Left cardiac atrium (tissue), 4 donors: ENCODE data around the gene PPY. TPM values are rescaled to one million over a fixed set of nuclear protein-coding genes. Genes with fewer than 3 reads are reported as not detected.
"Not testable (repeated sequence)": the region's sequence is repeated elsewhere in the genome, so short reads cannot be mapped to it uniquely, and the experiment has no call there.

Experiments
- ATAC-seq, 2 donors: fragments of 200-7000 bp; cut with Tn5 transposase; one replicate each; pipeline ENCODE4 v1.9.1; 2020; ENCODE audit warnings: mild to moderate bottlenecking in 2 of 2, moderate library complexity in 2 of 2
- DNase-seq: peaks from one replicate; pipeline ENCODE4 v3.0.0-alpha.2; 2020
- intact Hi-C, 2 donors: fragments of 100-400 bp; cut with DNase I; formaldehyde crosslinking; loops; one replicate each; pipeline versions ENCODE4 v1.14.1 to v1.15.1; 2022 to 2023
- total RNA-seq, 2 donors: library from RNA; stranded (reverse); fragmentation: NEBNext Ultra II Directional; extraction: Animal tissue kit (Norgen Biotek cat#: 25700); gene quantifications; one replicate each; pipeline ENCODE4 v1.2.1, GENCODE V29; 2021
- donor health status: DM: no; HTN: yes; CAD: no.
- donor health status: DM: no; HTN: yes; CAD: no; lungs with severe emphysema.
- donor health status: DM: yes; HTN: yes; CAD: no.
- donor health status: Dilated cardiomyopathy.

The PPY gene
- total RNA-seq, 2 donors from 2014 or later, result not detected

DNA sequence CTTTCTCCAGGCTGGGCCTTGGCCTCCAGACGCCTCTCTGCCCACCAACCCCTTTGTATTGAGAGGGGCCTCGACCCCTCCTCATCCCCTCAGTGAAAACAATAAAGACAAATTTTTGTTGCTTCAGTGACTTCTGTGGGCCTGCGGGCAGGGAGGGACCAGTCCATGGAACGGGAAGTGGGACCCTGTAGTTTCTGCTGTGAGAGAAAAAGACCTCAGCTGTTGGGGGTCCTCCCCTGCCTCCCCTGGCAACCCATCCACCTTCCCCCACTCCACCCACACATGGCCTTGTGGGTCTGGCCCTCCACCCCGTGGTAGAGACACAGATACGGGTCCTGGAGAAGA is 3.5 kb downstream of the PPY start:
- intact Hi-C loops, result no loop called here
- DNase-seq (no peak), ATAC-seq (no peak)

DNA sequence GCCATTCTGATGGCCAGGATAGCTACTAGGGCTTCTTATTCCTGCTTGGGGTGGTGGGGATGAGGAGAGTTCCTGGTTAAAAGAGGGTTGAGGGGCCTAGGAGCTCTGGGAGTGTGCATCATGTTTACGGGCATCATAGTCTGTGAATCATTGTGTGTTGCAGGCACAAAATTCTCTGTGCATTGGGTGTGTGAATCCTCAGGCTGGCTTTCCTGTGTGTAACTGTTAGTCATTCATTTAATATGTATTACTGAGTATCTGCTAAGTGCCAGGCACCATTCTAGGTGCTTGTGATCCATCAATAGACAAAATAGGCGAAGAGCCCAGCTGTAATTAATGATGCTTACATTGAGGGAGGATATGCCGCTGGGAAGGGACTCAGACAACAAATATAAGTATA is 5.8 kb downstream of the PPY start:
- ATAC-seq, result no peak
- intact Hi-C loops, result no loop called here
- DNase-seq, result no peak

DNA sequence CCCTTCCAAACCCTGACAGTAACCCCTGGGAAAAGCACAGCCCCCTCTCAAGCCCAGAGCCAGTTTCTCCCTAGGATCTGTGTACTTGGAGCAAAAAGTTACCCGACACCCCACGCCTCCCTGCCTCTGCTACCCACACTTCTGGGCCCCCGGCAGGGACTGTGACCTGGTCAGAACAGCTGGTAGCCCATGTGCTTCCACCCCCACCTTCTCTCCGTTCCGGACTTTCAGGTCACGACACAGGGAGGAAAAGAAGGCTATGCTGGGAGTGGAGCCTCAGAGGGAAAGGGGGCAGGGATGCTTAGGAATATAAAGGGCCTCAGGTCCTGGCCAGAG is 6.4 kb downstream of the PPY start:
- DNase-seq, result no peak
- ATAC-seq, result no peak
- intact Hi-C loops, result no loop called here

DNA sequence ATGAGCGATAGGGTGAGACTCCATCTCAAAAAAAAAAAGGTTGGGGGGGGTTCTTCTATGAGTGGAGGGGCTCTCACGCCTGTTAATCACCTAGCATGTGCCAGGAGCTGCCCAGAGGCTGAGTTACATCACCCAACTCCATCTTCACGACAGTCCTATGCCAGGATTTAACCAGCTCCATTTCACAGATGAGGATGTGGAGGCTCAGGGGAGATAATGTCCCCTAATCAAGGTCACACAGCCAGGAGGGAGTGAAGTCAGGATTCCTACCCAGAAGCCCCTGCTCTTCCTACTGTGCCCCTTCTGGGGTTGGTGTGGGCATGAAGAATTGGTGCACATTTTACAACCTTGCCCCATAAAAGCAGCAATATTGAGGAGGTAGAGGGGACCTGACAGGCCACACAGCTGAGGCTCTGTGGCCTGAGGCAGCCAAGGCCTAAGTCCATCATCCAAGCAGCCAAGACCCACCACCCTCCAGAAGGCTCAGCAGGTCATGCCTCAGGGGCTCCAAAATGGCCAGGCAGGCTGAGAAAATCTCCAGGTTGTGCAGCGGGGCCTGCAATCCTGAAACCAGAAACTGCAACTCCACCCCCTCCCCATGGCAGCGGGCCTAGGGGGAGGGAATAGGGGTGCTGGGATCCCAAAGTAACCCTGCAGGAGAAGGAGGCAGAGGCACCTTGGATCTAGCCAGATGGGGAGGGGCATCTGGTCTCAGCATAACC is 6.9 kb downstream of the PPY start:
- no peak for ATAC-seq
- DNase-seq, result no peak
- intact Hi-C loops, result no loop called here

DNA sequence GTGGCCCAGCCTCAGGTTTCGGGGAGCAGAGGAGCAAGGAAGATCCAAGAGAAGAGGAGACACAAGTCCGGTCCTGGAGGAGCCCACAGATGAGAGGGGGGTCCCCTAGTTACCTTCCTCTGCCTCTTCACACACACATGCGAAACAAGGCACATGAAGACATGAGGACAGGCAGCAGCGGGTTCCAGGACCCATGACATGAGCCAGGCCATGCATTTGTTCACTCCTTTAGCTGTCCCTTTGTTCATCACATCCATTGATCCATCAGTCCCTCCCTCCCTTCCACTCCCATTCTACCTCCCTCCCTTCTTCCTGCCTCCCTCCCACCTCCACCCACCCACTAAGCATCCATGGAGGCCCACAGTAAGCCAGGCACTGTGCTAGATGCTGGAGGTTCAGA is 9.4 kb downstream of the PPY start:
- no peak for ATAC-seq
- no peak for DNase-seq
- intact Hi-C loops, result no loop called here

DNA sequence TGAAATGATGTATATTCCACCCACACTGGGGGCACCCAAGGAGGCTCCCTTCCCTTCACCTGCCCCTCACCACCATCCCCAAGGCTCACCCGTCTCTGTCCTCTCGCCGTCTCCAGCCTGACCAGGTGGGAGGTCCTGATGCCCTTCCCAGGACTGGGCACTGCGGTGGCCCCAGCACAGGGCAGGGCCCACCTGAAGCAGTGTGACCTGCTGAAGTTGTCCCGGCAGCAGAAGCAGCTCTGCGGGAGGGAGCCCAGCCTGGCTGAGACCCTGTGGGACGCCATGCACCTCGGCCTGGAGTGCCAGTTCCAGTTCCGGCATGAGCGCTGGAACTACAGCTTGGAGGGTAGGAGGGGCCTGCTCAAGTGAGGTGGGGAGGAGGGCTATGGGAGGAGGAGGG is 9.9 kb downstream of the PPY start:
- intact Hi-C loops, result no loop called here
- ATAC-seq (no peak), DNase-seq (no peak)

DNA sequence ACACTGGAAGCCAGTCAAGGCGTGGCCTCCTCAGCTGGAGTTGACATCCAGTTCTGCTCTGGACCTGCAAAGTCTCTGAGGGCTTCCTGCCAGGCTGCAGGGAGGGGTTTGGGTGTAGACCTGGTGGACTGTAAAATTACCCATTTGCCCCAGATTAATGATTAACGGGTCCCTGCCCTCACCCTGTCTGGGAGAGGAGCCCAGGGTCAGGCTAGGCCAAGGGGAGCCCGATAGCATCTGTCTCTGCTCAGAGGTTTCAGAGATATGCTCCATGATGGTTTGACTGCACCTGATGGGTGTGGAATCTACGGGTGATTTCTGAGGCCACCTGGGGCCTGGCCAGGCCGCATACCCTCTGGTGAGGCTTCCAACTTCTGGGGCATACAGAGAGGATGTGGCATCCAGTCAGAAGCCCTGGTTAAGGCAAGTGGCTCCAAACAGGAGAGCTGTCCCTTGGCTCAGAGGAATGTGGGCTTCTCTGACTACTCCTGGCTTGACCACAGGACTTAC is 11.2 kb downstream of the PPY start:
- ATAC-seq, result no peak
- DNase-seq, result no peak
- intact Hi-C loops, result no loop called here

DNA sequence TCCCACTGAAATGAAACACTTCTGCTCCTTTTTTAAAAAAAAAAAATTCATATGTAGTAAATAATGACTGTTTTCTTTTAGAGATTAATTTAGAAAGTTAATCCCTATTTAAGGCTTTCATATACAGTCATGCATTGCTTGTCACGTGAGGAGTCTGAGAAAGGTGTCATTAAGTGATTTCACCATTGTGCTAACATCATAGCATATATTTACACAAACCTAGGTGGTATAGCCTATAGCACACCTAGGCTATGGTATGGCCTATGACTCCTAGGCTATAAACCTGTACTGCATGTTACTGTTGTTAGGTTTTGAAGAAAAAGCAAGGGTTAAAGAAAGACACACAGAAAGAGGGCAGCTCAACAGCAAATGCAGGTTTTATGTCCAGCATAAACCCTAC is 13.7 kb downstream of the PPY start:
- ATAC-seq, result no peak
- intact Hi-C loops, result no loop called here
- DNase-seq, result no peak

DNA sequence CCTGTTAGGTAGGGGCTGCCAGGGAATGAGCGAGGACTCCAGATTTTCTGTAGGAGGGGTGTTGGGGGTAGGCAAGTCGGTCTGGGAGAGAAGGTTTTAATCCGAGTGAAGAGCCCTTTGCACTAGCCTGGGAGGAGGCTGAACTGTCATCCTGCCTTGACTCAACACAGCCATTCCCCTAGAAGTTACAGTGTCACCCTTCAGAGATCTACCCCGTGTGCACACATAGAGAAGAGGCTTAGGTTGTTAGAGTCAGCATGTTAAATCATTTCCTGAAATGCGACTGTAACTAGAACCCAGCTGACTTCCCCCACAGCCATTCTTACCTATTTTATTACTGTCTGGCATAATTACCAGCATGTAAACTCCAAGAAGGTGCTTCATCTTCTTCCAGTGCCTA is 14.3 kb downstream of the PPY start:
- intact Hi-C loops, ATAC-seq, DNase-seq: not testable (repeated sequence)

DNA sequence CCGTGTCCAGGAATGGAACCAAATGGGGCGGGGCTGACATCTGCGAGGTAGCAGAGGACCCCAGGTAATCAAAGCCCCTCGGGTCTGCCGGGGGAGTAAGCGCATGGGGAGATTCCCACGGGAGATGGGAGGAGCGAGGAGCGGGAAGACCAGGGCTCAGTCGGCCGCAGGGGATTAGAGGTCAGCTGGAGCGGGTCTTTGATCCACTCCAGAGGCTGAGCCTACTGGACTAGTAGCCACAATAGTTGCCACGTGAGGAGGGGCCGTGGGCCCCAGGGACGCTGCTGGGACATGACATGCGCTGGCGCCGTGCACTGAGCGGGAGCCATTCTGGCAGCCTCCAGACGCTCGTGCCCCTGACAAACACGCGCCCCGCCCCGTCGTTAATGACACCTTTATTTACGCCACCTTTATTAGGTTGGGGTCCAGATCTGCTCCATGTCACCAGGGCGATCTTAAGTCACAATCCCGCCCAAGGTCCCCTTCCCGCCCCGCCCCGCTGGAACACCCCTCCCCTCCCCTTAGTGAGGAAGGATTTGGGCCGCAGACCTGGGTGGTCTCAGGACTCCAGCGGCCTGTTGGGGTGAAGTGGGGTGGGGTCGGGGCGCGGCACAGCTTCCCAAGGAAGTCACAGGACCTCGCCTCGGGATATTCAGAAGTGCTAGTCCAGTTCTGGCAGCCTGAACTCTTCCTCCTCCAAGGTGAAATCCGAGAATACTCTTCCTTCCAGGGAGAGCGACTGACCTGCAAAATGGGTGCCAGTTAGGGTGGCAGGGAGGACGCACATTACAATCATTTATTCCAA is 15.0 kb downstream of the PPY start:
- DNase-seq (no peak), ATAC-seq (peak; percentile 44 to 57)
- intact Hi-C loops, result no loop called here

DNA sequence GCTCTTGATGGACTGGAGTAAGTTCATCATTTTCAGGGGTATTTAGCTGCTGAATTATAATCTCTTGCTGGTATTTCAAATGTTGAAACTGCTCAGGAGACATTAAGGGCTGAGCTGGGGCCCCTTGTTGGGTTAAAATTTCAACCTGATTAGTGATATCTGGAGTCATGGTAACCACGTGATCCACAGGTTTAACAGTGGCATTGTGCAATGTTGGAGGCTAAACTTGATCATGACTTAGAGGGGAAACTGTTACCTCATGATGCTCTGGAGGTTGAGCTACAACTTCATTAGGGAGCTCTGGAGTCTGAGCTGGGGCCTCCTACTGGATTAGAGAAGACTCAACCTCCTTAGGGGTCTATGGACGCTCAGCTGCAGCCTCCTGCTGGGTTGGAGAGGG is 17.7 kb downstream of the PPY start:
- DNase-seq (no peak), ATAC-seq (no peak)
- intact Hi-C loops, result no loop called here

DNA sequence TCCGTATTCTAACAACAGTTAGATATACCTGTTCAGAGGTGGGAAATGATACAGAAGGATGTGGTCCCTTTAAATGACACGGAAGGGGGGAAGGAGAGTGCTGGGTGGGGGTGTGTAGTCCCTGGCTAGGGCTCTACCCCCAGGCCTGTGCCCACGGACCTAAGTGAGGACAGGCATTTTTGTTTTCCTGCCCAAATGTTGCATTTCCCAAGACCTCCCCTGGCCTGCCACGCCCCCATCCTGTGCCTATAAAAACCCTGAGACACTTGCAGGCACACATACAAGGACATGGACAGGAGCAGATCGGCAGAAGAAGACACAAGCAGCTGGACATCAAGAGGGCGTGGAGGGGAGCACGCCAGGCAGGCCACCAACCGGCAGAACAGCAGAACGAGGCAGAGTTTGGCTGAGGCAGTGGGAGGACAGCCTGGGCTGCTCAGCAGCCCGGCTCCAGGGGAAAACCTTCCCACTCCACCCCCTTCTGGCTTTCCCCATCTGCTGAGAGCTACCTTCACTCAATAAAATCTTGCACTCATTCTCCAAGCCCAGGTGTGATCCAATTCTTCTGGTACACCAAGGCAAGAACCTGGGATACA is 21.7 kb downstream of the PPY start:
- intact Hi-C loops, result no loop called here
- DNase-seq (no peak), ATAC-seq (no peak)

DNA sequence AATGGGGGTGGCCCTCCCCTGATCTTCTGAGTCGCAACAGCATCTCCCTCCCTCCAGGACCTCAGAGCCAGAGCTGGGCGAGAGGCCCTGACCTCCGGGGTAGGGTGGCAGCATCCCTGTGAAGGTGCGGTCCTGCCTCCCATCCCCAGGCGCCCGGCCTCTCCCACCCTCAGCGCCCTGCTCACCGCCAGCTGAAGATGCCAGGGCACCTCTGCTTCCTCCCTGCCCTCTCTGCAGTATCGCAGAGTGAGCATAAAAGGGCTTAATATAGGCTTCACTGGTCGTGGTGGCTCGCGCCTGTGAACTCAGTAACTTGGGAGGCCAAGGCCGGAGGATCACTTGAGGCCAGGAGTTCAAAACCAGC is 24.3 kb downstream of the PPY start:
- intact Hi-C loops, result no loop called here
- DNase-seq (no peak), ATAC-seq (no peak)

DNA sequence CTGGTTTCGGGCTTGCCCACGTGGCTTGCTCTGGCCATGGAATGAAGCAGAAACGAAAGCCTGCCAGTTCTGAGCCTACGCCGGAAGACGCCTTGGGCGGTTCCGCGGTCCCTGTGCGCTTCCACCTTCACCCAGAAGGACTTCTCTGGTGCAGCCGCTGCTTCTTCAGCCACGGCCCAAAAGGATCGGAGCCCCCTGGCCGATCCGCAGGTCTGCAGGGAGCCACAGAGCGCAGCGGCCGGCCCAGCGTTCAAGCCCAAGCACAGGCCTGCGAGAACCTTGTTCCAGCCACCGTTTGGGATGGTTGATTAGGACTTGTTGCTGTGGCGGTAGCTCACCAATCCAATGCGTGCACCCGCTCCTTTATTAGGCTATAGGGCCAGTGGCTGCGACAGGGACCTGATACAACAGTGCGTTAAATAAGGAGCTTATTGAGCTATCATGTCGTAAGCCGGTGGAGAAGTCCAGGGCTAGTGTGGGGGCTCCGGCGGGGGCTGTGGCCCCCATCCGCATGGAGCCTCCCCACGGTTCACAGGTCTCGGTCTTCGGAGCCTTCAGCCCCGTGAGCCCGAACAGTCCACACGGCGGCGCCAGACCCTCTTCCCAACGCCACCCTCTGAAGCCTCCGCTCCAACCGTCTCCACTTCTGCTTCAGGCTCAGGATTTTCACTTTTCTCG is 24.8 kb downstream of the PPY start:
- ATAC-seq (peak; percentile 66 to 75), DNase-seq (peak; percentile 51)
- intact Hi-C loops, result no loop called here

DNA sequence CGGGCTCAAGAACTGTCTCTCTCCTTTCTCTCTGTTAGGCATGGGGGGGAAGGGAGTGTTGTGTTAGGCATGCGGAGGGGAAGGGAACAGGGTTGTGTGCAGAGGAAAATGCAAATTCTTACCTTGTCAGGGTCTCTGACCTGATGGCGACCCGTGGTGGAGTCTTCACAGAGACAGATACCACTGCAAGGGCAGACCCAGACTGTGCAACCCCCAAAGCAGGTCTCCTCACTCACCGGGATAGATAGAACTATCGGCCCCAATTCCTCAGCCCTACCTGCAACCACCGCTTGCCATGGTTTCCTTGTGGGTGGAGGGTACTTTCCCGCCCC is 25.3 kb downstream of the PPY start:
- DNase-seq (no peak), ATAC-seq (no peak)
- intact Hi-C loops, result no loop called here

DNA sequence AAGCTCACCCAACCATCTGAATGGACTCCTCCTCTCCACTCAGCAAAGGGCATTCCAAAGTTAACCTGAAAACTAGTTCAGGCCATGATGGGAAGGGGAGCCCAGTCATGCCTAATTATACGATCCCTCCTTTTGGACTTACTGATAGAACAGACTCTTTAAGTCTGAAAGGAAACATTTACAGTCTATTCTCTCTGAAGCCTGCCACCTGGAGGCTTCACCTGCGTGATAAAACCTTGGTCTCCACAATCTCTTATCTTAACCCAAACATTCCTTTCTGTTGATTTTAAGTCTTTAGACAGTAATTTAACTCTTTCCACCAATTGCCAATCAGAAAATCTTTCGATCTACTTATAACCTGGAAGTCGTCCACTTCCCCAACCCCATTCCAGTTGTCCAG is 25.9 kb downstream of the PPY start:
- no peak for DNase-seq
- no peak for ATAC-seq
- intact Hi-C loops, result no loop called here

DNA sequence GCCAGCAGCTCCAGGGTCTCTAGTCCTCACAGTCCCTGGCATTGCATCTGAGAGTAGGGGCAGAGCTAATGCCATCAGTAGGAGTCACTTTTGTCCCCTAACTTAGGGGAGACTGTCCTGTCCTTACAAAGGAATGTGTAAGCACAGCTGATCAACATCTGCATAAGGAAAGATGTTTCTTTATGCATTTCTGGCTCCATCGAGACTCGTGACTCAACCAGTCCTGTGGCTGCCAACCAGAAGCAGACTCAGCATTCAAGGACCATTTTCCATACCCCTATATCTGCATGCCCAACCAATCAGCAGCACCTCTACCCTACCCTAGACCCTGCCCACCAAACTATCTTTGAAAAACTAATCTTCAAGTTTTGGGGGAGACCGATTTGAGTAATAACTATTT is 26.7 kb downstream of the PPY start:
- ATAC-seq, result no peak

DNA sequence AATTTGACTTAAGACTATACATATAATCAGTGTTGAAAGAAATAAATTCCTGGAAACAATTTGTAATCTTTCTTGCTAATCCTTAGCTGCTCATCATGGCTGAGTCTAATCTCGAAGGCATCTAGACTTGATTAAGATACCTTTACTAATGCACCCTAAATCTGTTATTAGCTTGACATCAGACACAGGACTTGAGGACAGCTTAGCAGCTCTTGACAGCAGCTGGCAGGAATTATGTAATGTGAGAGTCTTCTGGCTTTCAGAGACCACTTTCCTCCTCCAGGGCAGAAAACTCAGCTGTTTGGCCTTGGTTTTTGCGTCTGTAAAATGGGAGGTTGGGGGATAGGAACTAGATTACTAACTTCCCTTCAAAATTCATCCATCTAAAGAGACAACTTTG is 27.8 kb downstream of the PPY start:
- DNase-seq, result no peak
- intact Hi-C loops, result no loop called here
- ATAC-seq, result no peak

More for the DNA sequence above, 26.7 kb downstream of the PPY start:
- intact Hi-C loops, result no loop called here
- no peak for DNase-seq

DNA sequence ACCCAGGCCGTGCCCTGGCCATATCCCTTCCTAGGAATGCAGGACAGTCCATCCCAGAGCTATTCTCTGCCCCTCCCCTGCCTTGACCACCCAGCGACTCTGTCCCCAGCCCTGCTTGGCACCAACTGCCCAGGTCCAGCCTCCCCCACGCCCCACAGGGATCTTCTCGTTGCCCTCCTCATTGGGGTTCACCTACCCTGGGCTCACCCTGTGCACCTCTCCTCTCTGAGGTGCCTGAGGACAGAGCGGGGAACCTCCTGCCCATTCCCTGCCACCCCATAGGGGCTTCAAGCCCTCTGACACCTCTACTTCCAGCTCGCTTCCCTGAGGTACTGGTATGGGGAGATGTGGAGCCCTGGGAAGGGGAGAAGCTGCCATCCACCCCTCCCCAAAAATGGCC is 28.7 kb downstream of the PPY start:
- intact Hi-C loops, result no loop called here
- DNase-seq (no peak), ATAC-seq (no peak)

DNA sequence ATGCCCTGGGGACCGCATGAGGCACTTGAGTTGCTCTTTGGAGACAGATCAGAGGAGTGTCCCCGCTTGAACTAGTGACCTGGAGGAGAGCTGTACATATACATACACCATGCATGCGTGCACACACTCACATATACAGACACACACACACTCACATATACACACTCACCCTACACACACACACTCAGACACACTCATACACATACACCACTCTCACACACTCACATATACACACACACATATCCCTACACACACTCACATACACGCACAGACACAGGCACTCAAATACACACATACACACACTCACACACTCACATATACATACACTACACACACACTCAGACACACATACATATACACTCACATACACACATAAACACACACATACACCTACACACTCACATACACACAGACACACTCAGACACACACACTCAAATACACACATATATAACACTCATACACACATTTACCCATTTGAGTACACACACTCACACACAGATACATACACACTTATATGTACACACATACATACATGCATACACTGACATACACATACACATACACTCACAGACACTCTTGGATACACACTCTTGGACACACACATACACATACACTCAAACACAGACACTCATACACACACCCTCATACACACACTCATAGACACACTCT is 29.5 kb downstream of the PPY start:
- DNase-seq (no peak), ATAC-seq (no peak)
- intact Hi-C loops, result no loop called here
